GM19351 (cell line): ENCODE results near the gene FOXJ3.

Experiments used
- ATAC-seq: cut with Tn5 transposase; IDR thresholded peaks from one replicate; pipeline ENCODE4 v1.9.1; 2021; ENCODE audit warnings: mild to moderate bottlenecking, moderate library complexity; ENCODE audit not compliant: unreplicated experiment

FOXJ3 gene

GRCh38 chr1:42148166-42148565, 186.9 kb downstream of the FOXJ3 start:
- no peak for ATAC-seq

DNA sequence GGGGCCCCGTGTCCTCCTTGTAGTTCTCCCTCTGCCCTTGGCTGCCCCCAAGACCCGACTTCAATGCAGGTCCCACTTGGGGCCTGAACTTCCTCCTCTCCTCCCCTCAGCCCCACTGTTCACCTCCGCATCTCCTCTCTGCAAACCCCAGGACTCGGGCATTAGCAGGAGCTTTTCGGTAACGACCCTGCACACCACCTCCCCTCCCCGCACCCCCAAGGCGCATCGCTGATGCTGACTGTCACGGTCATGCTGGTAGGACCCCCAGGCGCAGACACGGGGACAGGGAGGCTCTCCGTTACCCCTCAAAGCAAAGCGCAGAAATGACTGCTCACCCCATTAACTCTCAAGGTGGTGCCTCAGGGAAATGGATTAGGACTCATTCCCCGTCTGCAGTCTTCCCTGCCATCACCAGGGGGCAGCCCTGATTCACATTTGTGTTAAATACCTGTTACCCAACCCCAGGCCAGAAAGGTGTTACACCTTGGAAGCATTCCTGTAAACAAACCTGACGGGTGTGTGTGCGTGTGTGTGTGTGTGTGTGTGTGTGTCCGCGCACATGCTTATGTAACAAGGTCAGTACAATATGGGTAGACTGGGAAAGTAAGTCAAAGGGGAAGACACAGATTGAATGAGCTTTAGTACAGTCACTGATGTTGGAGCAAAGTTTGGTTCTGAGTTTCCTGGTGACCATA, 188.3 kb downstream of the FOXJ3 start:
- ATAC-seq = no peak

GRCh38 chr1:42145764-42146625, 189.0 kb downstream of the FOXJ3 start:
- no peak for ATAC-seq

DNA sequence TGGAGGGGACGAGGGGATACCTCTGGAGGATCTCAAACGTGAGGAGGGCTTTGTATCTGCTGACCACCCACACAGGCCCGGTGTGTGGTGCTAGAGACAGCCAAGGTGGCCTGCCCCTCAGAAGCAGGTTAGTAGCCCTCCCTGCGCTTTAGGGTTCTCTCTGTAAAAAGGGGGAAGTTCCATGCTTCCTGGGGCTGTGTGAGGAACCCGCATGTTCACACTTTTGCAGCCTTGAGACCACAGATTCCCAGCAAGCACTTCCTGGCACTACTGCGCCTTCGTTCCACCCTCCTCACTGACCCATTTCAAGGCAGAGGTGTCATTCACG, 189.7 kb downstream of the FOXJ3 start:
- no peak for ATAC-seq

GRCh38 chr1:42144711-42145388, 190.2 kb downstream of the FOXJ3 start:
- no peak for ATAC-seq

DNA sequence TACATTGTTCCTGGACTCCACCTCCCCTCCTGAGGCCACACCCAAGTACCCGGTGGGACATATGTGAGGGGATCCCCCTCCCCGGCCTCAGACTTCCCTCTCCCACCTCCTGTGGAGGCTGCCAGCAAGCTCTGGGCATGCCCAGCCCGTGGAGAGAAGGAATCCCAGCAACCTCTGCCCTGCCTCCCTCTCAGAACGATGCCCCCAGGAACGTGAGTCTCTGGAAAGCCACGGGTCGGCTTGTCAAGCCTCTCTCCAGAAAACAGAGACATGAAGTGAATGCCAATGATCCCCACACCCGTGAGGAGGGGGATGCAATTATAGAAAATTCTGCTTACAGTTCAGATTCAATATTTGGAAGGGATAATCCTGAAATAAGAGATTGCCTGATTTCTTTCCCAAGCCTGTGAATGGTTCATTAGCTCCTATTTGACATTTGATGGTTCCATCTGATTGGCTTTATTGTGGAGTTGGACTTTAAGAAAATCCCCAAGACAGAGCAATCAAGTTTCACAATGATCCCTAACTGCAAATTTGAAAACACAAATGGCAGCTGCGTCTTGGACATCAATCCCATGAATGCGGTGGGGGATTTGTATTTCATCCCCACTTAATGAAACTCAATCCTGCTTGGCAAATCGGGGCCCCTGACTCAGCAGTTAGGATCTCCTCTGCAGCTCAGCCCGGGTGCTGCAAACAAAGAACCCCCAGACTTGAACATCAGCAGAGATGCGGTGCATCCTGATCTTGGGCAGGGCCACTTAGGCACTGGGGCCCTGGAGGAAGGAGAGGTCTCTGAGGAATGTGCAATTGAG, 190.9 kb downstream of the FOXJ3 start:
- ATAC-seq = no peak

DNA sequence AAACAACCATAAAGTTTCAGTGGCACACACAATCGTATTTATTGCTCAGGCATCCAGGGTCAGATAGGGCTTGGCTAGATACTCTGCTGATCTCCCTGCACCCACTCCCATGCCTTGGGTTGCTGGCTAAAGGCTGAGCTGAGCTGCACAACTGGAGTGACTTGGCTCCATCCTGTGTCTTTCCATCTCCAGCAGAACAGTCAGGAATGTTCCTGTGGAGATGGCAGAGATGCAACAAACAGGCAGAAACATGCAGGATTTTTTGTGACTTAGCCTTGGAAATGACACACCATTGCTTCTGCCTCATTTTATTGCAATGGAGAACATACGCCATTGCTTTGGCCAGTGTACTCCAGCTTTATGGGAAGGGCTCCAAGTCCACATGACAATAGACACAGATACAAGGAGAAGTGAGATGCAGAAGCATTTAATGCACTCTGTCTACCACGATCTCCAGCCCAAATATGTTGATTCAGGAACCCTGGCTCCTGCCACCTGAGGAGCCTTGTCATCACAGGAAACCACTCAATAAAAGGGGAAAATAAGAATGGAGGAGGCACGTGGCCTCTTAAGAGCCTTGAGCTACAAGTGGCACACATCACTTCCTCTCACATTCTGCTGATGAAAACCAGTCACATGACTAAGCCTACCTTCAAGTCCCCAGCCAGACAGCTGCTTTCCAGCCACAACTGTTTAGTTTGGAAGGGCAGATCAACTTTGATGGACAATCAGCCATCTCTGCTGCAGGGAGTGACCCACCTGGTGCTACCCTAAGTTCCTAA, 191.9 kb downstream of the FOXJ3 start:
- ATAC-seq = no peak

DNA sequence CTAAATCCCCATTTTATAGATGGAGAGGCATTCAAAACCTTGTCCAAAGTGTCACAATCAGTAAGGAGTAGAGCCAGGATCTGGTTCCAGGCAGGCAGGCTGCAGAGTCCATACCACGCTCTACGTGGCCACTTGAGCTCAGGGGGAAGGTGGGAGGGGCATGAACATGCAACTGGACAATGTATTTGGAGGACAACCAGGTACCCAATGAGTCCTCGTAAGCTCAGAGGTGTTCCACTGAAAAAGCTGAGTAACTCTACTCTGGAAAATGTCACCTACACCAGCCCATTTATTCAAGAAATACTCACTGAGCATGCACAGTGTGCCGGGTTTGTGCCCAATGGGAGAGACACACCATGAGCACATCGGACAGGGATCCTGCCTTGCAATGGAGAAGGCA, 193.1 kb downstream of the FOXJ3 start:
- no peak for ATAC-seq

DNA sequence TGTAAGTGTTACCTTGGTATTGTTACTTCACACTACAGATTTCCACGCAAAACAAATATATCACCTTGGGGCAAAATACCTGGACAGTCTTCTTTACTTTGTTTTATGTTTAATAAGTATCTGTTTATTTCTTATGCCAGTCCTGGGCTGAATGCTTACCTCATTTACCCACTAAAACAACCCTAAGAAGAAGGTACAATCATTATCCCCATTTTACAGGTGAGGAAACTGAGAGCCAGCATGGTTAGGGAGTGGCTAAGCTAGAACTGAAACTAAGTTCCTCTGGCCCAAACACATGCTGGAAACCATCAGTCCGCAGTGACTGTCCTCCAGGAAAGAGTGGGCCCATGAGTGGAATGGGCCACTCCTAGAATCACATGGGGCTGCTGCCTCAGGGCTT, 194.8 kb downstream of the FOXJ3 start:
- no peak for ATAC-seq

GRCh38 chr1:42139444-42139843, 195.6 kb downstream of the FOXJ3 start:
- no peak for ATAC-seq

GRCh38 chr1:42138586-42138985, 196.4 kb downstream of the FOXJ3 start:
- no peak for ATAC-seq

- ATAC-seq = no peak
Observed at GRCh38 chr1:42137766-42138165, 197.3 kb downstream of the FOXJ3 start.

DNA sequence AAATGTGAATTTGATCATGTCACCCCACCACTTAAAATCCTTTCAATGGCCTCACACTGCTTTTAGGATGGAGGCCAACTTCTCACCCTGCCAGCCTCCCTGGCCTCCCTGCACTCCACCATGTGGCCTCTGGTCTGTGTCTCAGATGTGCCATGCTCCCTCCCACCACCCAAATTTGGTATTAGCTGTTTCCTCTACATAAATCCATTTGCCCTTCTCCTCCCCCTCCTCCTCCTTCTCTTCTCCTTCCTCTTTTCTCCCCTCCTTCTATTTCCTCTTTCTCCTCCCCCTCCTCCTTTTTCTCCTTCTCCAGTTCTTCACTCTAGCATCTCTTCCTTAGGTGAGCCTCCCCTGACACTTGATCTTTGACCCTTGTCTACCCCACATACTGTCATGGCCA, 198.6 kb downstream of the FOXJ3 start:
- no peak for ATAC-seq

GRCh38 chr1:42135426-42135825, 199.6 kb downstream of the FOXJ3 start:
- no peak for ATAC-seq

GRCh38 chr1:42133809-42134526, 201.1 kb downstream of the FOXJ3 start:
- ATAC-seq = no peak

- no peak for ATAC-seq
Observed at GRCh38 chr1:42133390-42133789, 201.6 kb downstream of the FOXJ3 start.

DNA sequence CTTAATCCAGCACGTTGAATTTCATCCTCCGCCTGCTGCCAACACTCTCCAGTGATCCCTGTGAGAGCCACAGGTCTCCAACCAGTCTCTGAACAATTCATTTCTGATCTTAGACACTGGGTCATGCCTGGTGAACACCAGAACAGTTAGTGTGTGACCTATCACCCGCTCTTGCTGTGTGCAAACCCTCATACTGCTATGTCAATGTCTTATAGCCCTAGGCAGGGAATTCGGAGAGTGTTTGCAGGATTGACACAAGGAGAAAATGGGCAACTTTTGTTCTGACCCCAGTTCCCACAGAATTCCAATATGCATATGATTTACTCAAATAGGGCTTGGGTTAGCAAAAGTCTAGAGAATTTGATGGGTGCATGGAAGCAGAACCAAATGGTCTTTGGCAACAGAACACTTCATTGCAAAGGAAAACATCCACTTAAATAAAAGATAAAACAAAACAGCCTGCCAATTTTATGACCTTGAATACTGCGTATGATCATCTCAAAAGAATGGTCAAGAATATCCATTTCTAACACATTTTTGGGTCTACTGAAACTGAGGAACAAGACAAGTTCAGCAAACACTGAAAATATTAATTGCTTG, 204.9 kb downstream of the FOXJ3 start:
- ATAC-seq = no peak

DNA sequence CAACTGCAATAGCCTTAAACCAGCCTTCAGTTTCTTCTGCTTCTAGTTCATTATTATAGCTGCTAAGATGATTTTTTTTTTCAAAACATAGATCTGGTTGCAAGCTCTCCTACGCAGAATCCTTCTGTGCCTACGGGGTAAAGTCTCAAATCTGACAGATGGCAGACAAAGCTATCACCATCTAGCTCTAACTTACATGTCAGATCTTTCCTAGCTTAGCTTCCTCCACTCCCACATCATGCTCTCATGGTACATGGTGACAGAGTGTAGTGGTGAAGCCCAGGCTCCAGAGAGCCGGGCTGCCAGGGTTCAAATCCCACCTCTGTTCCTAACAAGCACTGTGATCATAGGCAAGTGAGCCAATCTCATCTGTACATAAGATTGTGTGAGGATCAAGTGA, 206.1 kb downstream of the FOXJ3 start:
- ATAC-seq = no peak

GRCh38 chr1:42128499-42128898, 206.5 kb downstream of the FOXJ3 start:
- no peak for ATAC-seq
